Naive thymus-derived CD4-positive, alpha-beta T cell (primary cell): Measurements from ENCODE around the gene GADD45B. TPM values are rescaled to one million over a fixed set of nuclear protein-coding genes. Genes with fewer than 3 reads are reported as not detected.
A peak's percentile ranks its signal among the peaks of the same experiment; 100 is the strongest.

Experiments used
- ATAC-seq: fragments of 150-1000 bp; cut with Tn5 transposase; 2 replicates; pipeline ENCODE4 v1.10.0; 2021; ENCODE audit warnings: mild to moderate bottlenecking, moderate library complexity
- CTCF ChIA-PET: fragments of 350-600 bp; sonication (Branson Sonifier 250); formaldehyde crosslinking; loops from one replicate; lab custom pipeline; 2021; ENCODE audit warnings: antibody characterized with exemption; lab: Charles Lee
- POLR2A ChIA-PET: fragments of 350-600 bp; sonication (Branson Sonifier 250); formaldehyde crosslinking; loops from one replicate; lab custom pipeline; 2021; ENCODE audit warnings: antibody characterized with exemption, inconsistent platforms; lab: Charles Lee
- DNase-seq, 9 donors: peaks; one replicate each; pipeline versions ENCODE4 v3.0.0 to v3.0.0-alpha.2; 2020 to 2022; ENCODE audit warnings: mixed read lengths in 1 of 9
- H3K27ac ChIP-seq: one replicate; pipeline ENCODE4 v1.7.0; 2013; ENCODE audit warnings: mild to moderate bottlenecking, low read depth, low read length, moderate library complexity
- H3K27me3 ChIP-seq, 2 donors: one replicate each; pipeline ENCODE4 v1.7.0; 2013; ENCODE audit warnings: low read length in 2 of 2, mild to moderate bottlenecking in 2 of 2, moderate library complexity in 2 of 2; ENCODE audit not compliant: control insufficient read depth in 2 of 2, insufficient read depth in 2 of 2
- H3K36me3 ChIP-seq, 3 experiments: 1 replicate in 2 of 3; 2 replicates in 1 of 3; pipeline ENCODE4 v1.7.0; 2013; ENCODE audit warnings: low read length in 3 of 3, mild to moderate bottlenecking in 3 of 3, moderate library complexity in 1 of 3; ENCODE audit not compliant: insufficient read depth in 3 of 3, control insufficient read depth in 2 of 3
- H3K4me1 ChIP-seq, 2 donors: one replicate each; pipeline ENCODE4 v1.7.0; 2013; ENCODE audit warnings: low read length in 2 of 2, mild to moderate bottlenecking in 2 of 2, moderate library complexity in 1 of 2; ENCODE audit not compliant: control insufficient read depth in 2 of 2, insufficient read depth in 2 of 2
- H3K4me3 ChIP-seq: 2 replicates; pipeline ENCODE4 v1.7.0; 2013; ENCODE audit warnings: mild to moderate bottlenecking, low read length
- H3K9me3 ChIP-seq, 3 experiments: 1 replicate in 2 of 3; 2 replicates in 1 of 3; pipeline ENCODE4 v1.7.0; 2013; ENCODE audit warnings: low read length in 3 of 3; ENCODE audit not compliant: control insufficient read depth in 2 of 3
- H3K27ac Mint-ChIP-seq, 9 donors: one replicate each; pipeline ENCODE4 v1.8.0; 2020 to 2022; ENCODE audit warnings: mixed read lengths in 9 of 9, mild to moderate bottlenecking in 8 of 9, moderate library complexity in 5 of 9, inconsistent platforms in 2 of 9
- H3K27me3 Mint-ChIP-seq, 5 donors: one replicate each; pipeline ENCODE4 v1.8.0; 2021 to 2022; ENCODE audit warnings: mixed read lengths in 5 of 5, mild to moderate bottlenecking in 1 of 5
- H3K36me3 Mint-ChIP-seq, 5 donors: one replicate each; pipeline ENCODE4 v1.8.0; 2020 to 2022; ENCODE audit warnings: mixed read lengths in 5 of 5, mild to moderate bottlenecking in 3 of 5, inconsistent platforms in 1 of 5
- H3K4me1 Mint-ChIP-seq, 7 donors: one replicate each; pipeline ENCODE4 v1.8.0; 2020 to 2022; ENCODE audit warnings: mixed read lengths in 7 of 7, mild to moderate bottlenecking in 3 of 7, inconsistent platforms in 1 of 7
- H3K4me3 Mint-ChIP-seq, 10 donors: one replicate each; pipeline ENCODE4 v1.8.0; 2020 to 2022; ENCODE audit warnings: mild to moderate bottlenecking in 10 of 10, mixed read lengths in 10 of 10, moderate library complexity in 6 of 10, inconsistent platforms in 2 of 10
- H3K9me3 Mint-ChIP-seq, 11 donors: one replicate each; pipeline ENCODE4 v1.8.0; 2020 to 2022; ENCODE audit warnings: mixed read lengths in 11 of 11, mild to moderate bottlenecking in 4 of 11, inconsistent platforms in 1 of 11, moderate library complexity in 1 of 11
- intact Hi-C, 2 donors: fragments of 100-400 bp; cut with micrococcal nuclease; formaldehyde crosslinking; loops; one replicate each; pipeline ENCODE4 v1.15.1; 2023
- microRNA-seq: library from miRNA; unstranded; fragments of <30 nt; microRNA quantifications from one replicate; pipeline ENCODE4 v1.2.0, GENCODE V29; 2022; ENCODE audit warnings: borderline microRNAs expressed
- polyA plus RNA-seq, 2 donors: library from polyadenylated mRNA; unstranded; fragments of 300-500 nt; fragmentation: Illumina TruSeq; gene quantifications; one replicate each; pipeline ENCODE4 v1.2.3, GENCODE V29; 2021
- total RNA-seq, 6 experiments: library from RNA in 5 of 6; stranded (reverse) in 5 of 6; gene quantifications; 1 replicate in 5 of 6; 2 replicates in 1 of 6; pipeline ENCODE4 v1.2.3 and lab custom pipeline; 2021 to 2026

The GADD45B gene
- total and polyA plus RNA-seq, 7 experiments from 2014 or later, result 30.1 to 157 (median 82.8) TPM

DNA sequence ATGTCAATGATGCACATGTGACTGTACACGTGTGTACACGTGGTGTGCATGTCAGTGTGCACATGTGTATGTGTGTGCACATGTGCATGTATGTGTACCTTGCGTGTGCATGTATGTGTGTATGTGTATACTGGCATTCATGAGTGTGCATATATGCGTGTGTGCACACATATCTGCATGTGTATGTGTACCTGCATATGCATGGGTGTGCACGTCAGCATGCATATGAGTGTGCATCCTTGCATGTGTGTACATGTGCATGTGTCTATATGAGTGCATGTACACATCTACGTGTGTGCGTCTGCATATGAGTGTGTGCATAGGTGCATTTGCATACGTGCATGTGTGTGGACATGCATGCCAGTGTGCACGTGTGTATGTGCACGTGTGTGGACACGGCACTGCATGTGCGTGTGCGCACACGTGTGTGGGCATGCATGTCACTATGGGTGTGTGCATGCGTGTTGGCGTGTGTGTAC is 48.5 kb downstream of the GADD45B start:
- no peak for ATAC-seq
- Mint-ChIP-seq H3K9me3 (no peaks in the 10 kb centered on the region), H3K4me3 (no peak overlapping the region), H3K36me3 (no peaks in the 10 kb centered on the region), H3K27me3 (no peaks in the 10 kb centered on the region), H3K4me1 (no peaks in the 10 kb centered on the region), H3K27ac (peak overlapping the region in 1 of 9 donors; percentile 26)
- H3K36me3 ChIP-seq, result no peaks in the 10 kb centered on the region
- H3K27me3 ChIP-seq, result no peaks in the 10 kb centered on the region
- CTCF ChIA-PET, result no interaction called here
- no peak overlapping the region for H3K27ac ChIP-seq
- no peak overlapping the region for H3K4me3 ChIP-seq
- intact Hi-C loops, result no loop called here
- no peak for DNase-seq
- no peaks in the 10 kb centered on the region for H3K9me3 ChIP-seq
- POLR2A ChIA-PET, result no interaction called here
- H3K4me1 ChIP-seq, result no peaks in the 10 kb centered on the region

- no peak overlapping the region for H3K4me3 ChIP-seq
- H3K4me1 ChIP-seq, result no peaks in the 10 kb centered on the region
- CTCF ChIA-PET, result no interaction called here
- ATAC-seq, result no peak
- Mint-ChIP-seq H3K9me3 (no peaks in the 10 kb centered on the region), H3K4me3 (no peak overlapping the region), H3K4me1 (no peaks in the 10 kb centered on the region), H3K27ac (no peak overlapping the region), H3K36me3 (no peaks in the 10 kb centered on the region), H3K27me3 (no peaks in the 10 kb centered on the region)
- H3K36me3 ChIP-seq, result no peaks in the 10 kb centered on the region
- intact Hi-C loops, result no loop called here
- DNase-seq, result no peak
- H3K9me3 ChIP-seq, result no peaks in the 10 kb centered on the region
- POLR2A ChIA-PET, result interaction anchor here (0.7 kb wide), 1 partner anchor 49 kb away, joined by 3 read pairs; the partner anchor contains the start of gene GADD45B
- H3K27ac ChIP-seq, result no peak overlapping the region
- no peaks in the 10 kb centered on the region for H3K27me3 ChIP-seq
These were observed 49.2 kb downstream of the GADD45B start for GRCh38 chr19:2524840-2525723.

GRCh38 chr19:2527171-2527570 is 51.2 kb downstream of the GADD45B start:
- ChIA-PET CTCF (no interaction called here), POLR2A (interaction anchor here (0.6 kb wide), 1 partner anchor 51 kb away, joined by 3 read pairs; the partner anchor contains the start of gene GADD45B)
- intact Hi-C loops, result no loop called here
- H3K4me1 Mint-ChIP-seq, result peaks cover 0 to 3% (median under 1%) of the 10 kb centered on the region in 7 donors
- peaks cover 0 to 2% (median 0%) of the 10 kb centered on the region in 5 donors for H3K36me3 Mint-ChIP-seq
- H3K9me3 ChIP-seq, result no peaks in the 10 kb centered on the region
- no peaks in the 10 kb centered on the region for H3K27me3 ChIP-seq
- no peaks in the 10 kb centered on the region for H3K36me3 ChIP-seq
- H3K4me1 ChIP-seq, result no peaks in the 10 kb centered on the region
- ATAC-seq, result no peak
- no peak overlapping the region for H3K4me3 Mint-ChIP-seq
- H3K27ac Mint-ChIP-seq, result no peak overlapping the region
- H3K4me3 ChIP-seq, result no peak overlapping the region
- DNase-seq, result no peak
- H3K27me3 Mint-ChIP-seq, result no peaks in the 10 kb centered on the region
- peaks cover 0 to 7% (median 2%) of the 10 kb centered on the region in 11 donors for H3K9me3 Mint-ChIP-seq
- H3K27ac ChIP-seq, result no peak overlapping the region

- DNase-seq, result no peak
- POLR2A ChIA-PET, result no interaction called here
- Mint-ChIP-seq H3K4me3 (no peak overlapping the region), H3K27me3 (no peaks in the 10 kb centered on the region), H3K36me3 (peaks cover 0 to 5% (median 0%) of the 10 kb centered on the region in 5 donors), H3K9me3 (peaks cover 0 to 9% (median 4%) of the 10 kb centered on the region in 11 donors), H3K27ac (no peak overlapping the region), H3K4me1 (peaks cover 0 to 7% (median 3%) of the 10 kb centered on the region in 7 donors)
- Histone ChIP-seq H3K9me3 (no peaks in the 10 kb centered on the region), H3K4me3 (no peak overlapping the region), H3K36me3 (no peaks in the 10 kb centered on the region), H3K27ac (no peak overlapping the region), H3K27me3 (no peaks in the 10 kb centered on the region), H3K4me1 (no peaks in the 10 kb centered on the region)
- no peak for ATAC-seq
- CTCF ChIA-PET, result no interaction called here
- intact Hi-C loops, result no loop called here
These were observed 51.8 kb downstream of the GADD45B start for GRCh38 chr19:2527686-2528085.

Small RNA genes lying within 50 kb of the gene (microRNA-seq; reads per million reads assigned to microRNA genes)
- gene MIR7108, result not detected

Other genes with a start within 250 kb of the GADD45B start
- 10 to 100 TPM; 32.9 to 65.0 (median 50.2) TPM for gene PLEKHJ1, start 239.8 kb upstream of the GADD45B start, total RNA-seq
- 100 to 1,000 TPM in 1 of 2 donors, 10 to 100 TPM in 1; 79.5 to 123 TPM for gene PLEKHJ1, start 239.8 kb upstream of the GADD45B start, polyA plus RNA-seq
- 100 to 1,000 TPM; 131 to 150 (median 133) TPM for gene SF3A2, start 239.3 kb upstream of the GADD45B start, total RNA-seq
- gene SF3A2, start 239.3 kb upstream of the GADD45B start, polyA plus RNA-seq, result 10 to 100 TPM; 22.3 to 34.5 TPM
- gene AMH, start 226.8 kb upstream of the GADD45B start, total RNA-seq, result 10 to 100 TPM in 2 of 5 experiments, 1 to 10 TPM in 2, under 1 TPM in 1; 0.37 to 12.9 (median 4.6) TPM
- gene AMH, start 226.8 kb upstream of the GADD45B start, polyA plus RNA-seq, result not detected
- under 1 TPM in 3 of 5 experiments, not detected in 2; 0.24 to 0.41 (median 0.27) TPM for gene JSRP1, start 219.7 kb upstream of the GADD45B start, total RNA-seq
- under 1 TPM in 1 of 2 donors, not detected in 1; 0.54 TPM for gene JSRP1, start 219.7 kb upstream of the GADD45B start, polyA plus RNA-seq
- gene PEAK3, start 194.0 kb upstream of the GADD45B start, total RNA-seq, result 1 to 10 TPM in 1 of 5 experiments, under 1 TPM in 3, not detected in 1; 0.14 to 3.9 (median 0.45) TPM
- under 1 TPM; 0.14 to 0.44 TPM for gene PEAK3, start 194.0 kb upstream of the GADD45B start, polyA plus RNA-seq
- gene LINGO3, start 168.0 kb upstream of the GADD45B start, total RNA-seq, result 1 to 10 TPM in 2 of 5 experiments, under 1 TPM in 3; 0.27 to 1.8 (median 0.72) TPM
- 10 to 100 TPM in 1 of 2 donors, 1 to 10 TPM in 1; 3.6 to 12.9 TPM for gene LINGO3, start 168.0 kb upstream of the GADD45B start, polyA plus RNA-seq
- 100 to 1,000 TPM in 3 of 5 experiments, 10 to 100 TPM in 2; 79.4 to 131 (median 102) TPM for gene LSM7, start 147.5 kb upstream of the GADD45B start, total RNA-seq
- gene LSM7, start 147.5 kb upstream of the GADD45B start, polyA plus RNA-seq, result 100 to 1,000 TPM; 142 to 182 TPM
- 100 to 1,000 TPM in 4 of 5 experiments, 10 to 100 TPM in 1; 92.2 to 150 (median 140) TPM for gene SPPL2B, start 147.4 kb upstream of the GADD45B start, total RNA-seq
- 10 to 100 TPM; 11.1 to 15.7 TPM for gene SPPL2B, start 147.4 kb upstream of the GADD45B start, polyA plus RNA-seq
- gene TMPRSS9, start 115.9 kb upstream of the GADD45B start, total RNA-seq, result not detected
- not detected for gene TMPRSS9, start 115.9 kb upstream of the GADD45B start, polyA plus RNA-seq
- gene TIMM13, start 48.5 kb upstream of the GADD45B start, total RNA-seq, result 10 to 100 TPM; 31.3 to 70.8 (median 35.4) TPM
- 10 to 100 TPM; 63.6 to 75.3 TPM for gene TIMM13, start 48.5 kb upstream of the GADD45B start, polyA plus RNA-seq
- 10 to 100 TPM; 10.8 to 86.4 (median 16.6) TPM for gene LMNB2, start 19.2 kb upstream of the GADD45B start, total RNA-seq
- gene LMNB2, start 19.2 kb upstream of the GADD45B start, polyA plus RNA-seq, result 10 to 100 TPM in 1 of 2 donors, 1 to 10 TPM in 1; 5.6 to 11.4 TPM
- gene GNG7, start 226.6 kb downstream of the GADD45B start, total RNA-seq, result 1 to 10 TPM in 4 of 5 experiments, under 1 TPM in 1; 0.31 to 6.8 (median 6.6) TPM
- gene GNG7, start 226.6 kb downstream of the GADD45B start, polyA plus RNA-seq, result 1 to 10 TPM; 3.2 to 4.1 TPM
- gene DIRAS1, start 245.2 kb downstream of the GADD45B start, total RNA-seq, result under 1 TPM in 4 of 5 experiments, not detected in 1; 0.07 to 0.53 (median 0.33) TPM
- gene DIRAS1, start 245.2 kb downstream of the GADD45B start, polyA plus RNA-seq, result not detected